ENCODE results near the gene SEC31A.

SEC31A gene

DNA sequence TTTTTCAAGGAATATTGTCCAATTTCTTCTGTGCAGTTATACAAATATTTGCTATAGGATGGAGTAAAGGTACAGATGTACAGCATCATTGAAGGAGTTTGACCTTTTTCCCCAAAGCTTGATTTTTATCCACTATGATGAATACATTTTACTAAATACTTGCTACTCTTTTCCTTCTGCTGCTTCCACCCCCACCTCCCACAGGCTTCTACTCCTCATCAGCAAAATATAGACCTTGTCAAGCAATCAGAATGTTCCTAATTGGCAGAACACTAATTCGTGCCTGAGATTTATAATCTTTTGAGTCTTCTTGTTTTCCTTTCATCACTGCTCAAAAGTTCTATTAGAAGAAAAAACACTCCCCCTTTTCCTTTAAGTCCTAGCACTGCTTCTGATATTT is 5.8 kb upstream of the SEC31A start:
- Histone ChIP-seq H3K79me2 (ENCODE audit: insufficient read depth, low read length) (peaks cover 43% of the 10 kb centered on the region), H3K27ac (ENCODE audit: low read depth, low read length, poor library complexity, severe bottlenecking) (no peak overlapping the region), H3K9ac (ENCODE audit: low read length) (no peak overlapping the region), H3K36me3 (ENCODE audit: insufficient read depth, low read length) (peaks cover 57% of the 10 kb centered on the region), H3K9me3 (ENCODE audit: low read length) (no peaks in the 10 kb centered on the region), H4K20me1 (ENCODE audit: insufficient read depth, low read length) (no peaks in the 10 kb centered on the region), H3K4me1 (ENCODE audit: insufficient read depth, low read length, severe bottlenecking) (peaks cover 49% of the 10 kb centered on the region), H3K9me2 (ENCODE audit: low read depth, low read length) (no peaks in the 10 kb centered on the region), H3K4me2 (ENCODE audit: low read length) (no peak overlapping the region), H3K27me3 (ENCODE audit: insufficient read depth, low read length) (no peaks in the 10 kb centered on the region), H2AFZ (ENCODE audit: low read length) (no peak overlapping the region), H3K4me3 (ENCODE audit: low read depth, low read length, poor library complexity, severe bottlenecking) (no peak overlapping the region), H3F3A (ENCODE audit: insufficient read depth, low read length) (0 out of 2 replicates have a peak, but pooled peaks cover 11% of the 10 kb centered on the region)
- TF ChIP-seq EZH2 (IDR thresholded peaks at IDR 0.05; ENCODE audit: borderline replicate concordance, low read length) (no peak), CTCF (IDR thresholded peaks at IDR 0.05; ENCODE audit: low read length) (no peak)

GRCh38 chr4:82893942-82894341 is 3.0 kb upstream of the SEC31A start:
- Histone ChIP-seq H3K9ac (ENCODE audit: low read length) (no peak overlapping the region), H3K27me3 (ENCODE audit: insufficient read depth, low read length) (no peaks in the 10 kb centered on the region), H3K36me3 (ENCODE audit: insufficient read depth, low read length) (peaks cover 54% of the 10 kb centered on the region), H3K4me3 (ENCODE audit: low read depth, low read length, poor library complexity, severe bottlenecking) (no peak overlapping the region), H4K20me1 (ENCODE audit: insufficient read depth, low read length) (no peaks in the 10 kb centered on the region), H3F3A (ENCODE audit: insufficient read depth, low read length) (0 out of 2 replicates have a peak, but pooled peaks cover 12% of the 10 kb centered on the region), H3K9me3 (ENCODE audit: low read length) (no peaks in the 10 kb centered on the region), H3K9me2 (ENCODE audit: low read depth, low read length) (no peaks in the 10 kb centered on the region), H3K79me2 (ENCODE audit: insufficient read depth, low read length) (peaks cover 42% of the 10 kb centered on the region), H2AFZ (ENCODE audit: low read length) (no peak overlapping the region), H3K4me2 (ENCODE audit: low read length) (no peak overlapping the region), H3K27ac (ENCODE audit: low read depth, low read length, poor library complexity, severe bottlenecking) (no peak overlapping the region), H3K4me1 (ENCODE audit: insufficient read depth, low read length, severe bottlenecking) (peaks cover 56% of the 10 kb centered on the region)
- TF ChIP-seq EZH2 (IDR thresholded peaks at IDR 0.05; ENCODE audit: borderline replicate concordance, low read length) (no peak), CTCF (IDR thresholded peaks at IDR 0.05; ENCODE audit: low read length) (no peak)

DNA sequence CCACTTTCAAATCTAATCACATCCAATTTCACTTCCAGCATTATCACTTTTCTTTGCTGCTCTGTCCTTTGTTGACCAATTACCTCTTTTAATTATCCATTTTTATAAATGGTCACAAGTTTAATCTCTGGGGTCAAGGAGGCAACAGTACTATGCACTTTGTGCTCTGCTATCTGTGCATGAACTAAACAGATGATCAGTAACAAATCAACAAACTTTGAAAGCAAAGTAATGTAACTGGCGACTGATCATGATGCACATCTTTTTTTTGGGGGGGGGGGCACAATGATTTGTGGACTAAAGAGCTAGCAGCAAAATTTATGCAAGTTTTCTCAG is 1.5 kb upstream of the SEC31A start:
- H4K20me1 ChIP-seq (ENCODE audit: insufficient read depth, low read length): no peaks in the 10 kb centered on the region
- no peak overlapping the region for H3K9ac ChIP-seq (ENCODE audit: low read length)

More for the DNA sequence above, 1.5 kb upstream of the SEC31A start:
- Histone ChIP-seq H3K4me3 (ENCODE audit: low read depth, low read length, poor library complexity, severe bottlenecking) (no peak overlapping the region), H3K9me2 (ENCODE audit: low read depth, low read length) (no peaks in the 10 kb centered on the region), H3K9me3 (ENCODE audit: low read length) (no peaks in the 10 kb centered on the region), H3K27ac (ENCODE audit: low read depth, low read length, poor library complexity, severe bottlenecking) (peak overlapping the region; percentile 75), H3K79me2 (ENCODE audit: insufficient read depth, low read length) (peaks cover 36% of the 10 kb centered on the region), H3K4me2 (ENCODE audit: low read length) (peak overlapping the region; percentile 86; the same call in 1 of the 2 replicates), H3F3A (ENCODE audit: insufficient read depth, low read length) (0 out of 2 replicates have a peak, but pooled peaks cover 12% of the 10 kb centered on the region), H3K36me3 (ENCODE audit: insufficient read depth, low read length) (peaks cover 47% of the 10 kb centered on the region), H3K27me3 (ENCODE audit: insufficient read depth, low read length) (no peaks in the 10 kb centered on the region), H2AFZ (ENCODE audit: low read length) (no peak overlapping the region), H3K4me1 (ENCODE audit: insufficient read depth, low read length, severe bottlenecking) (peaks cover 43% of the 10 kb centered on the region)
- no peak for TF ChIP-seq CTCF (IDR thresholded peaks at IDR 0.05; ENCODE audit: low read length)
- no peak for TF ChIP-seq EZH2 (IDR thresholded peaks at IDR 0.05; ENCODE audit: borderline replicate concordance, low read length)

All from OCI-LY1 (cell line).